Testis (tissue), 2 donors: ENCODE data around the gene VDAC2.

ENCODE experiments used
- CTCF ChIP-seq, 3 experiments: fragments of 450-650 bp in 2 of 3; fragments of 200-600 bp in 1 of 3; sonication (generic) in 1 of 3; IDR thresholded peaks; one replicate each; pipeline ENCODE4 v1.5.1; 2016 to 2019; ENCODE audit warnings: antibody characterized with exemption in 3 of 3, mild to moderate bottlenecking in 2 of 3, moderate library complexity in 1 of 3
- POLR2A ChIP-seq: fragments of 450-650 bp; IDR thresholded peaks from one replicate; pipeline ENCODE4 v1.6.1; 2017; ENCODE audit warnings: antibody characterized with exemption, mild to moderate bottlenecking, moderate library complexity

- no peak for TF ChIP-seq CTCF (IDR thresholded peaks at IDR 0.05)
- no peak for TF ChIP-seq POLR2A
Measured at GRCh38 chr10:75181073-75181472, 29.5 kb upstream of the VDAC2 start.
